ENCODE measurements around the gene CFL1. TPM values are rescaled to one million over a fixed set of nuclear protein-coding genes. Genes with fewer than 3 reads are reported as not detected.

The CFL1 gene
- total RNA-seq, 1 donor from 2014 or later: 947 TPM

DNA sequence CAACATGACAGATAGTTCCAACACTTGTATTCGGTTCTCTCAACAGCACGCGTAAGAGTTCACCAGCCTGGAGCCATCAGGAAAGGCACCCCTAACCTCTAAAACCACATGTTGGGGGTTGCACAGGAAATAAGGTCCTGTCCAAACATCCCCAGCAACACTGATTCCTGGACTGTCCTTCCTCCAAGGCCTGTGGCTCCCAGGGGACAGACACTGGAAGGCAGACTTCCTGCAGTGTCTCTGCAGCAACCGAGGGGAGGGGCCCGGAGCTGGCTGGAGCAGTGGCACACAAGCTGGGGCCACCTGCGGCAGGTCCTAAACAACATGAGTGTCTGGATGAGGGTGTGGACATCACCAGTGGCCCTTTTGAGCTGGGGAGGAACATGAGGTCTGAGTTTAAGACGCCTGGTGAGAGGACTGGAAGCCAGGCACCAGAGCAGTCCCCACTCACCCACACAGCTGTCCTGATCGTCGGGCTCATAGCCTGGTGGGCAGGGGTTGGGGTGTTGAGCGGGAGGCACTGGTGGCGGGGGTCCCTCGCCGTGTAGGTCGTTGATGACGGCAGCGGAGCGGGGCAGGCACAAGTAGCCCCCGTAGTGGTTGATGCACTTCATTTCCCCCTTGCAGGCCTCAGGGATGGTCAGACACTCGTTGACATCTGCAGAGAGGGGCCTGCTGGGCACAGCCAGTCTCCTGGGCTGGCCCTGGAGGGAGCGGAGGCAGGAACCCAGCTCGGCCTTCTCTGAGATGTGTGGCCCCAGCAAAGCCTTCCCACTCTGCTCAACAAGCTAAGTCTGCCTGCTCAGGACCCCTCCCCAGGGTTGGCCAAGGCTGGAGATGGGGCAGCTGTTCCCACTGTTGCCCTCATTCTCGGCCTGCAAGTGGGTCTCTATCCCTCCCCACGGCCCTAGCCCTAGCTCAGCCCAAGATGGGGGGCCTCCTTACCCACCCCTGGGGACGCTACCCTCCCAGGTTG lies 13.0 kb upstream of the CFL1 start:
- TF ChIP-seq, protein P1, sequence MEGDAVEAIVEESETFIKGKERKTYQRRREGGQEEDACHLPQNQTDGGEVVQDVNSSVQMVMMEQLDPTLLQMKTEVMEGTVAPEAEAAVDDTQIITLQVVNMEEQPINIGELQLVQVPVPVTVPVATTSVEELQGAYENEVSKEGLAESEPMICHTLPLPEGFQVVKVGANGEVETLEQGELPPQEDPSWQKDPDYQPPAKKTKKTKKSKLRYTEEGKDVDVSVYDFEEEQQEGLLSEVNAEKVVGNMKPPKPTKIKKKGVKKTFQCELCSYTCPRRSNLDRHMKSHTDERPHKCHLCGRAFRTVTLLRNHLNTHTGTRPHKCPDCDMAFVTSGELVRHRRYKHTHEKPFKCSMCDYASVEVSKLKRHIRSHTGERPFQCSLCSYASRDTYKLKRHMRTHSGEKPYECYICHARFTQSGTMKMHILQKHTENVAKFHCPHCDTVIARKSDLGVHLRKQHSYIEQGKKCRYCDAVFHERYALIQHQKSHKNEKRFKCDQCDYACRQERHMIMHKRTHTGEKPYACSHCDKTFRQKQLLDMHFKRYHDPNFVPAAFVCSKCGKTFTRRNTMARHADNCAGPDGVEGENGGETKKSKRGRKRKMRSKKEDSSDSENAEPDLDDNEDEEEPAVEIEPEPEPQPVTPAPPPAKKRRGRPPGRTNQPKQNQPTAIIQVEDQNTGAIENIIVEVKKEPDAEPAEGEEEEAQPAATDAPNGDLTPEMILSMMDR (conservative IDR thresholded peaks at IDR 0.05): no peak

DNA sequence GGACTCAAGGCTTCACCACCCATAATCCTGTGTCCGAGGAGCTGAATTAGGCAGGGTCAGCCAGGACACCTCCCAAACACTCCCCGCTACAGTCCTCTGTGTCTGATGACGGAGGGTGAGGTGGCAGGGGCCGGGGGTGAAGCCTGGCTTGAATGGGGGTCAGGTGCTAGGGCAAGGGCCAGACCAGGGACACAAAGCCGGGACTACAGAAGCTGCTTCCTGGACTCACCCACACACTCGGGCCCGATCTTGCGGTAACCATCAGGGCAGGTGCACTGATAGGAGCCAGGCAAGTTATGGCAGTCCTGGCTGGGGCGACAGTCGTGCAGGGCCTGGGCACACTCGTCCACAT lies 12.3 kb upstream of the CFL1 start:
- peak overlapping the region; percentile 61 for H3K4me3 Mint-ChIP-seq
- peaks cover 12% of the 10 kb centered on the region for H3K4me1 Mint-ChIP-seq (ENCODE audit: unreplicated experiment)
- TF ChIP-seq, protein P1 (conservative IDR thresholded peaks at IDR 0.05): no peak
- peak overlapping the region; percentile 78 for H3K27ac Mint-ChIP-seq
- H3K36me3 Mint-ChIP-seq: no peaks in the 10 kb centered on the region
- H3K27me3 Mint-ChIP-seq: peaks cover 5% of the 10 kb centered on the region
- DNase-seq (ENCODE audit: extremely low spot score, unreplicated experiment): no peak
- no peaks in the 10 kb centered on the region for H3K9me3 Mint-ChIP-seq

More for the DNA sequence above, 13.0 kb upstream of the CFL1 start:
- no peak for DNase-seq (ENCODE audit: extremely low spot score, unreplicated experiment)
- Mint-ChIP-seq H3K27ac (peak overlapping the region; percentile 78), H3K4me3 (peak overlapping the region; percentile 69), H3K9me3 (no peaks in the 10 kb centered on the region), H3K27me3 (peaks cover 5% of the 10 kb centered on the region), H3K4me1 (ENCODE audit: unreplicated experiment) (peaks cover 12% of the 10 kb centered on the region), H3K36me3 (no peaks in the 10 kb centered on the region)

DNA sequence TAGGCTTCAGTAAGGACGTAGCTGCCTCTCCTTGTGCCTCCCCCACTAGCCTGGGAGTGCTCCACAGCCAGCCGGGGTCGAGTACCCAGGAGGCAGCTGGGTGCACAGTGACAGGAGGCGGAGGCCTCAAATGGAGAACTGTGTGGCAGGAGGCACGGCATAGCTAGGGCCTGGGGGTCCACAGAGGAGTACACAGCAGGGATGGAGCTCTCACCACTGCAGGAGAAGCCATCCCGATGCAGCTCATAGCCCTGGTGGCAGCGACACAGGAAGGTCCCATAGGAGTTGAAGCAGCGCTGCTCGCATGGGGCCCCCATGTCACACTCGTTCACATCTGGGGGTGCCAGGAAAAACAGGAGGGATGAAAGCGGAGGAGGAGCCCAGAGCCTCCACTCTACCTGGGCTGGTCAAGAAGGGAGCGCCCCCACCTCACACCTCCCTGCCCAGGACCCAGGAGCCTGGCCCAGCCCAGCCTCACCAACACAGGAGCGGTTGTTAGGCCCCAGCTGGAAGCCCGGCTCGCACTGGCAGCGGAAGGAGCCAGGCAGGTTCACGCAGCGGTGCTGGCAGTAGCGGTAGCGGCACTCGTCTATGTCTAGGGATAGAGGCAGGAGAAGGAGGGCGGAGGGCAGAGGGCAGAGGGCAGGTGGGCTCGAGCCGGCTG lies 11.8 kb upstream of the CFL1 start:
- Mint-ChIP-seq H3K4me3 (peak overlapping the region; percentile 36), H3K27ac (peak overlapping the region; percentile 56), H3K36me3 (no peaks in the 10 kb centered on the region), H3K9me3 (no peaks in the 10 kb centered on the region), H3K27me3 (peaks cover 5% of the 10 kb centered on the region), H3K4me1 (ENCODE audit: unreplicated experiment) (peaks cover 12% of the 10 kb centered on the region)
- DNase-seq (ENCODE audit: extremely low spot score, unreplicated experiment): no peak
- TF ChIP-seq, protein P1 (conservative IDR thresholded peaks at IDR 0.05): no peak

DNA sequence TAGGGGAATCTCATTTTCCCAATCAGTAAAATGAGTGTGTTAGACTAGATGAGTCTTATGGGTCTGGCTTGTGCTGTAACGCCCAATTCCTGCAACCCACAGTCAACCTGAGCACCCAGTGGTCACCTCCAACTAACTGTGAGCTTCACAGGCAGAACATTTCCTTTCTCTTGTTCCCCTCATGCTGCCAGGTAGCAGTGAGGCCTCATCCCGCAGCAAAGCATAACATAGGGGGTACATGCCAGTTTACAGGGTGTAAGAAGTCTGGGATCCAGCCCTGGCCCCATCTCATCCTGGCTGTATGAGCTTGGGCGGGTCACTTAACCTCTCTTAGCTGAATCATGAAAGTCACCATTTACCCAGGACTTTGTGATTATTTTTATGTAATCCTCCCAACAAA lies 10.9 kb upstream of the CFL1 start:
- H3K9me3 Mint-ChIP-seq: no peaks in the 10 kb centered on the region
- no peak for DNase-seq (ENCODE audit: extremely low spot score, unreplicated experiment)
- H3K36me3 Mint-ChIP-seq: no peaks in the 10 kb centered on the region
- peaks cover 5% of the 10 kb centered on the region for H3K27me3 Mint-ChIP-seq
- no peak overlapping the region for H3K4me3 Mint-ChIP-seq
- TF ChIP-seq, protein P1 (conservative IDR thresholded peaks at IDR 0.05): no peak
- peak overlapping the region; percentile 56 for H3K27ac Mint-ChIP-seq
- peaks cover 12% of the 10 kb centered on the region for H3K4me1 Mint-ChIP-seq (ENCODE audit: unreplicated experiment)

DNA sequence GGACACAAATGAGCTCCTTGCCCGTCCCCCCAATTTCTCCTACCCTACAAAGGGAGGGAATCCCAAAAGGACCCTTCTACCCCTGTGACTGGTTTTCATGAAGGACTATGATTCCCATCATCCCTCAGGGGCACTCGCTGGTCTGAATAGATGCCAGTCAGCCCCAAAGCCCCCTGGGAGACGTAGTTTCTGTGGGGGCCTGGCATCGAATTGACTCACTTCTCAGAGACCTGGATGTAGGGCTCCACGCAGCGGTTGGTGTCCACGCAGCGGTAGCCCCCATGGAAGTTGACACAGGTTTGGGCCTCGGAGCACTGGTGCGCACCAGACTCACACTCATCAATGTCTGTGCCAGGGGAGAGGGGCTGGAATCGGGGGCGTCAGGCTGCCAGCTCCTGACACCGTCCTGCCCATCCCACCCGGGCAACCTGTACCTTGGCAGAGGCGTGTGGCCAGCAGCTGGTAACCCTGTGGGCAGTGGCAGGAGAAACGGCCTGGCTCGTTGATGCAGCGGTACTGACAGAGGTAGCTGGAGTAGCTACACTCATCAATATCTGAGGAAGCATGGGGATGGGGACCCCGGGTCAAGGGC lies 10.2 kb upstream of the CFL1 start:
- peak overlapping the region; percentile 37 for H3K27ac Mint-ChIP-seq
- H3K27me3 Mint-ChIP-seq: peaks cover 3% of the 10 kb centered on the region
- TF ChIP-seq, protein P1 (conservative IDR thresholded peaks at IDR 0.05): no peak
- peaks cover 11% of the 10 kb centered on the region for H3K4me1 Mint-ChIP-seq (ENCODE audit: unreplicated experiment)
- peak overlapping the region; percentile 79 for H3K4me3 Mint-ChIP-seq
- no peak for DNase-seq (ENCODE audit: extremely low spot score, unreplicated experiment)
- no peaks in the 10 kb centered on the region for H3K9me3 Mint-ChIP-seq
- no peaks in the 10 kb centered on the region for H3K36me3 Mint-ChIP-seq
